ENCODE data around the gene GYPA.
"Not testable (repeated sequence)": the region's sequence is repeated elsewhere in the genome, so short reads cannot be mapped to it uniquely, and the experiment has no call there.

Gene GYPA

GRCh38 chr4:144140594-144141295 is at the start of gene GYPA:
GYPA (minus strand) TSS chr4:144140718; CDS start chr4:144140635, 83 bp downstream.
- DNase-seq = not testable (repeated sequence)

GRCh38 chr4:144190009-144190408 is 49.5 kb upstream of the GYPA start:
- no peak for DNase-seq

GRCh38 chr4:144189121-144189520 is 48.6 kb upstream of the GYPA start:
- no peak for DNase-seq

- no peak for DNase-seq
Observed at GRCh38 chr4:144185086-144185485, 44.6 kb upstream of the GYPA start.

- DNase-seq = no peak
Observed at GRCh38 chr4:144183165-144183564, 42.6 kb upstream of the GYPA start.

GRCh38 chr4:144181391-144181790 is 40.9 kb upstream of the GYPA start:
- DNase-seq = no peak

- DNase-seq = no peak
Observed at GRCh38 chr4:144179152-144179739, 38.7 kb upstream of the GYPA start.

- DNase-seq = no peak
Observed at GRCh38 chr4:144178414-144178813, 37.9 kb upstream of the GYPA start.

GRCh38 chr4:144176476-144176875 is 36.0 kb upstream of the GYPA start:
- no peak for DNase-seq

GRCh38 chr4:144174401-144175067 is 34.0 kb upstream of the GYPA start:
- peak; percentile 25 for DNase-seq

GRCh38 chr4:144171697-144172096 is 31.2 kb upstream of the GYPA start:
- DNase-seq = no peak

GRCh38 chr4:144169211-144169610 is 28.7 kb upstream of the GYPA start:
- no peak for DNase-seq

GRCh38 chr4:144154044-144154443 is 13.5 kb upstream of the GYPA start:
- DNase-seq = no peak

GRCh38 chr4:144142690-144143326 is 2.3 kb upstream of the GYPA start:
- not testable (repeated sequence) for DNase-seq

GRCh38 chr4:144141493-144141892 is 975 bp upstream of the GYPA start:
- DNase-seq = no peak

- DNase-seq = not testable (repeated sequence)
Observed at GRCh38 chr4:144139991-144140390, 527 bp downstream of the GYPA start.

GRCh38 chr4:144139547-144139946 is 971 bp downstream of the GYPA start:
- DNase-seq = not testable (repeated sequence)

GRCh38 chr4:144138239-144138638 is 2.3 kb downstream of the GYPA start:
- not testable (repeated sequence) for DNase-seq

- not testable (repeated sequence) for DNase-seq
Observed at GRCh38 chr4:144137137-144137931, 3.2 kb downstream of the GYPA start.

- not testable (repeated sequence) for DNase-seq
Observed at GRCh38 chr4:144136189-144136588, 4.3 kb downstream of the GYPA start.

GRCh38 chr4:144130167-144130566 is 10.4 kb downstream of the GYPA start:
- not testable (repeated sequence) for DNase-seq

GRCh38 chr4:144129336-144129875 is 11.1 kb downstream of the GYPA start:
- DNase-seq = not testable (repeated sequence)

Data from NCI-H1694 (cell line).